Measurements from ENCODE around the gene PCDHGA11.
A peak's percentile ranks its signal among the peaks of the same experiment; 100 is the strongest.
"Not testable (repeated sequence)": the region's sequence is repeated elsewhere in the genome, so short reads cannot be mapped to it uniquely, and the experiment has no call there.

The PCDHGA11 gene

GRCh38 chr5:141399555-141400258, 21.1 kb upstream of the PCDHGA11 start:
- DNase-seq: no peak

DNA sequence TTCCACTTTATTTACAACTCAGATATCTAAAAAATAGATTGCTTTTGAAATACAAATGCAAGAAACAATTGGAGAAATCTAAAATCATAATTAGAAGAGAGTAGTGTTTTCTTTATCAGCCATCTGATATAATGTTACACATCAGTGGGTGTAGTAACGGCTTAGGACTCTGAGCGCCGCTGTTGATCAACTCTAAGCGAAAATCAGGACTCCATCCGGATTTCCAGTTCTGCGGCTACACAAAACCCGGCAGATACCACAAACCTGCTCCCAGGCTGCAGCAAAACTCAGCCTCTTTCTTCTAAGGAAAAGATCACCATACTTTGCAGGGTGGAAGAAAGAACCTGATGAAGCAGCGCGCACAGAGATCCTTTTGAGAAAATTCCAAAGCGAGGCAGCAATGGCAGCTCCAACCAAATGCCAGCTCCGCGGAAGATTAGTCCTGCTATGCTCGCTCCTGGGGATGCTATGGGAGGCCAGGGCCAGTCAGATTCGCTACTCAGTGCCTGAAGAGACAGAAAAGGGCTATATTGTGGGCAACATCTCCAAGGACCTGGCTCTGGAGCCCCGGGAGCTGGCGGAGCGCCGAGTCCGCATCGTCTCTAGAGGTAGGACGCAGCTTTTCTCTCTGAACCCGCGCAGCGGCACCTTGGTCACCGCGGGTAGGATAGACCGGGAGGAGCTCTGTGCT, 18.2 kb upstream of the PCDHGA11 start, which contains the start of gene PCDHGA9:
Gene PCDHGA9 (plus strand): TSS at position 226 of the 691 bp plus-strand sequence. CDS start 175 bp downstream, at position 401.
- DNase-seq: no peak

- DNase-seq: no peak
Observed at GRCh38 chr5:141403387-141403786, 17.5 kb upstream of the PCDHGA11 start.

GRCh38 chr5:141407790-141408505, 12.9 kb upstream of the PCDHGA11 start, which contains the start of gene PCDHGB6:
PCDHGB6 (plus strand) TSS chr5:141408021; CDS start chr5:141408203, 182 bp downstream.
- DNase-seq: peak; percentile 44 to 53

GRCh38 chr5:141409598-141410306, 11.1 kb upstream of the PCDHGA11 start:
- no peak for DNase-seq

DNA sequence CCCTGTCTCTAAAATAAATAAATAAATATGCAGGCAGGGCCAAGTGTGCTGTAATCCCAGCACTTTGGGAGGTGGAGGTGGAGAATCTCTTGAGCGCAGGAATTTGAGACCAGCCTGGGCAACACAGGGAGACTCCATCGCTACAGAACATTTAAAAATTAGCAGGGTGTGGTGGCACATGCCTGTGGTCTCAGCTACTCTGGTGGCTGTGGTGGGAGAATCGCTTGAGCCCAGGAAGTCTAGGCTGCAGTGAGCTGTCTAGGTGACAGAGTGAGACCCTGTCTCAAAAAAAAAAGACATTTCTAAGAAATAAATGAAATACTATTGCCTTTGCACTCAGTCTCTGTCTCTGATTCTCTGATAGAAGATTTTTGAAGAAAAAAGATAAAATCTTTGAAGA, 9.3 kb upstream of the PCDHGA11 start:
- no peak for DNase-seq

DNA sequence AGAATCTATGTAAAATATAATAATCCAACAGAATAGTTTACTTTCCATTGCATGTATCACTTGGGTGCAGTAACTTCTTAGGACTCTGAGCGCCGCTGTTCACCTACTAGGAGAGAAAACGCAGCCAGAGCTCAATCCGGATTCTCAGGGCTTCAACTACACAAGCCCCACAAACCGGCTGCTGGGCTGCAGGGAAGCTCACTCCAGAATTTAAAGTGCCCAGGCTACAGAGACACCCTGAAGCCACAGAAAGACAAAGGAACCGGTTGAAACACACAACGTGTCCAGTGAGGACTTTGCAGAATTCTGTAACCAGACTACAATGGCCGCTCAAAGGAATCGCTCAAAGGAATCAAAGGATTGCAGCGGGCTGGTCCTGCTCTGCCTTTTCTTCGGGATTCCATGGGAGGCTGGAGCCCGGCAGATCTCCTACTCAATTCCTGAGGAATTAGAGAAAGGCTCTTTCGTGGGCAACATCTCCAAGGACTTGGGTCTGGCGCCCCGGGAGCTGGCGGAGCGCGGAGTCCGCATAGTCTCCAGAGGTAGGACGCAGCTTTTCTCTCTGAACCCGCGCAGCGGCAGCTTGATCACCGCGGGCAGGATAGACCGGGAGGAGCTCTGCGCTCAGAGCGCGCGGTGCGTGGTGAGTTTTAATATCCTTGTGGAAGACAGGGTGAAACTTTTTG, 7.9 kb upstream of the PCDHGA11 start, which contains the start of gene PCDHGA10:
Gene PCDHGA10 (plus strand): TSS at position 134 of the 686 bp plus-strand sequence. CDS start 189 bp downstream, at position 323.
- DNase-seq: peak; percentile 59 to 67

GRCh38 chr5:141413540-141414069, 7.2 kb upstream of the PCDHGA11 start:
- no peak for DNase-seq

DNA sequence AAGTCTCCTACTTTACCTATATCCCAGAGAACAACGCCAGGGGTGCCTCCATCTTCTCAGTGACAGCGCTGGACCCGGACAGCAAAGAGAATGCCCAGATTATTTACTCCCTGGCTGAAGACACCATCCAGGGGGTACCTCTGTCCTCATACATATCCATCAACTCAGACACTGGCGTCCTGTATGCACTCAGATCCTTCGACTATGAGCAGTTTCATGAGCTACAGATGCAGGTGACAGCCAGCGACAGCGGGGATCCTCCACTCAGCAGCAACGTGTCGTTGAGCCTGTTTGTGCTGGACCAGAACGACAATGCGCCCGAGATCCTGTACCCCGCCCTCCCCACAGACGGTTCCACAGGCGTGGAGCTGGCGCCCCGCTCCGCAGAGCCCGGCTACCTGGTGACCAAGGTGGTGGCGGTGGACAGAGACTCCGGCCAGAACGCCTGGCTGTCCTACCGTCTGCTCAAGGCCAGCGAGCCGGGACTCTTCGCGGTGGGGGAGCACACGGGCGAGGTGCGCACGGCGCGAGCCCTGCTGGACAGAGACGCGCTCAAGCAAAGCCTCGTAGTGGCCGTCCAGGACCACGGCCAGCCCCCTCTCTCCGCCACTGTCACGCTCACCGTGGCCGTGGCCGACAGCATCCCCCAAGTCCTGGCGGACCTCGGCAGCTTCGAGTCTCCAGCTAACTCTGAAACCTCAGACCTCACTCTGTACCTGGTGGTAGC, 6.1 kb upstream of the PCDHGA11 start:
- not testable (repeated sequence) for DNase-seq

- not testable (repeated sequence) for DNase-seq
Observed at GRCh38 chr5:141415275-141415618, 5.6 kb upstream of the PCDHGA11 start.

GRCh38 chr5:141417494-141418172, 3.2 kb upstream of the PCDHGA11 start, which contains the start of gene PCDHGB7:
PCDHGB7 (plus strand) TSS chr5:141417677; CDS start chr5:141417860, 183 bp downstream.
- DNase-seq: peak; percentile 61 to 68

GRCh38 chr5:141419074-141419880, 1.6 kb upstream of the PCDHGA11 start:
- DNase-seq: no peak

DNA sequence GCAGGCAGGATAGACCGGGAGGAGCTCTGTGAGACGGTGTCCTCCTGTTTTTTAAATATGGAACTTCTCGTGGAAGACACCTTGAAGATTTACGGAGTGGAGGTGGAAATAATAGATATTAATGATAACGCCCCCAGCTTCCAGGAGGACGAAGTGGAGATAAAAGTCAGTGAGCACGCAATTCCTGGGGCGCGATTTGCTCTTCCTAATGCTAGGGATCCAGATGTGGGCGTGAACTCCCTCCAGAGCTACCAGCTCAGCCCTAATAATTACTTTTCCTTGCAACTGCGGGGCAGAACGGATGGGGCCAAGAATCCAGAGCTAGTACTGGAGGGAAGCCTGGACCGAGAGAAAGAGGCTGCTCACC, 621 bp downstream of the PCDHGA11 start:
- no peak for DNase-seq

DNA sequence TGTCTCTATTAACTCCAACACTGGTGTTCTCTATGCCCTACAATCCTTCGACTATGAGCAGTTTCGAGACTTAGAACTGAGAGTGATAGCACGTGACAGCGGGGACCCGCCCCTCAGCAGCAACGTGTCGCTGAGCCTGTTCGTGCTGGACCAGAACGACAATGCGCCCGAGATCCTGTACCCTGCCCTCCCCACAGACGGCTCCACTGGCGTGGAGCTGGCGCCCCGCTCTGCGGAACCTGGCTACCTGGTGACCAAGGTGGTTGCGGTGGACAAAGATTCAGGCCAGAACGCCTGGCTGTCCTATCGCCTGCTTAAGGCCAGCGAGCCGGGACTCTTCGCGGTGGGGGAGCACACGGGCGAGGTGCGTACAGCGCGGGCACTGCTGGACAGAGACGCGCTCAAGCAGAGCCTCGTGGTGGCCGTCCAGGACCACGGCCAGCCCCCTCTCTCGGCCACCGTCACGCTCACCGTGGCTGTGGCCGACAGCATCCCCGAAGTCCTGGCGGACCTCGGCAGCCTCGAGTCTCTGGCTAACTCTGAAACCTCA, 2.0 kb downstream of the PCDHGA11 start:
- no peak for DNase-seq

DNA sequence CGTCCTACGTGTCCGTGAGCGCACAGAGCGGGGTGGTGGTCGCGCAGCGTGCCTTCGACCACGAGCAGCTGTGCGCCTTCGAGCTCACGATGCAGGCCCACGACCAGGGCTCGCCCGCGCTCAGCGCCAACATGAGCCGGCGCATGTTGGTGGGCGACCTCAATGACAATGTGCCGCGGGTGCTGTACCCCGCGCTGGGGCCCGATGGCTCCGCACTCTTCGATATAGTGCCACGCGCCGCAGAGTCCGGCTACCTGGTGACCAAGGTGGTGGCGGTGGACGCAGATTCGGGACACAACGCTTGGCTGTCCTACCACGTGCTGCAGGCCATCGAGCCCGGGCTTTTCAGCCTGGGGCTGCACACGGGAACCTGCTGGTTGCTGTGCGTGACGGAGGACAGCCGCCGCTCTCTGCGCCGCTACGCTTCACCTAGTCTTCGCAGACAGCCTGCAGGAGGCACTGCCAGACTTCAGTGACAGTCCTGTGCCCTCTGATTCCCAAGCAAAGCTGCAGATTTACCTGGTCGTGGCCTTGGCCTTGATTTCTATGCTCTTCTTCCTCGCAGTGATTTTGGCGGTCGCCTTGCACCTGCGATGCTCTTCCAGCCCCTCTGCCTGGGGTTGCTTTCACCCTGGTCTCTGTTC, 7.1 kb downstream of the PCDHGA11 start:
- no peak for DNase-seq

DNA sequence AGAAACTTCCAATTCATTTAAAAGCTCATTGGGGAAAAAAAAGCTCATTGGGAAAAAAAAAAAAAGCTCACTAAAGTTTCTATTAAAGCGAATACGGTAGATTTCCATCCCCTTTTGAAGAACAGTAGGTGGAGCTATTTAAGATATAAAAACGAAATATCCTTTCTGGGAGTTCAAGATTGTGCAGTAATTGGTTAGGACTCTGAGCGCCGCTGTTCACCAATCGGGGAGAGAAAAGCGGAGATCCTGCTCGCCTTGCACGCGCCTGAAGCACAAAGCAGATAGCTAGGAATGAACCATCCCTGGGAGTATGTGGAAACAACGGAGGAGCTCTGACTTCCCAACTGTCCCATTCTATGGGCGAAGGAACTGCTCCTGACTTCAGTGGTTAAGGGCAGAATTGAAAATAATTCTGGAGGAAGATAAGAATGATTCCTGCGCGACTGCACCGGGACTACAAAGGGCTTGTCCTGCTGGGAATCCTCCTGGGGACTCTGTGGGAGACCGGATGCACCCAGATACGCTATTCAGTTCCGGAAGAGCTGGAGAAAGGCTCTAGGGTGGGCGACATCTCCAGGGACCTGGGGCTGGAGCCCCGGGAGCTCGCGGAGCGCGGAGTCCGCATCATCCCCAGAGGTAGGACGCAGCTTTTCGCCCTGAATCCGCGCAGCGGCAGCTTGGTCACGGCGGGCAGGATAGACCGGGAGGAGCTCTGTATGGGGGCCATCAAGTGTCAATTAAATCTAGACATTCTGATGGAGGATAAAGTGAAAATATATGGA, 9.7 kb downstream of the PCDHGA11 start, which contains the start of gene PCDHGA12:
Gene PCDHGA12 (plus strand): TSS at position 176 of the 782 bp plus-strand sequence. CDS start 253 bp downstream, at position 429.
- DNase-seq: no peak

DNA sequence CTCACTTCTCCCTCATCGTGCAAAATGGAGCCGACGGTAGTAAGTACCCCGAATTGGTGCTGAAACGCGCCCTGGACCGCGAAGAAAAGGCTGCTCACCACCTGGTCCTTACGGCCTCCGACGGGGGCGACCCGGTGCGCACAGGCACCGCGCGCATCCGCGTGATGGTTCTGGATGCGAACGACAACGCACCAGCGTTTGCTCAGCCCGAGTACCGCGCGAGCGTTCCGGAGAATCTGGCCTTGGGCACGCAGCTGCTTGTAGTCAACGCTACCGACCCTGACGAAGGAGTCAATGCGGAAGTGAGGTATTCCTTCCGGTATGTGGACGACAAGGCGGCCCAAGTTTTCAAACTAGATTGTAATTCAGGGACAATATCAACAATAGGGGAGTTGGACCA, 10.4 kb downstream of the PCDHGA11 start:
- DNase-seq: no peak

DNA sequence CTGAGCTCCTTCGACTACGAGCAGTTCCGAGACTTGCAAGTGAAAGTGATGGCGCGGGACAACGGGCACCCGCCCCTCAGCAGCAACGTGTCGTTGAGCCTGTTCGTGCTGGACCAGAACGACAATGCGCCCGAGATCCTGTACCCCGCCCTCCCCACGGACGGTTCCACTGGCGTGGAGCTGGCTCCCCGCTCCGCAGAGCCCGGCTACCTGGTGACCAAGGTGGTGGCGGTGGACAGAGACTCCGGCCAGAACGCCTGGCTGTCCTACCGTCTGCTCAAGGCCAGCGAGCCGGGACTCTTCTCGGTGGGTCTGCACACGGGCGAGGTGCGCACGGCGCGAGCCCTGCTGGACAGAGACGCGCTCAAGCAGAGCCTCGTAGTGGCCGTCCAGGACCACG, 11.5 kb downstream of the PCDHGA11 start:
- not testable (repeated sequence) for DNase-seq

Data from activated CD4-positive, alpha-beta T cell treated with anti-CD3 and anti-CD28 coated beads, Interleukin-2, amount 50 U/mL, for 48 hours (primary cell).